ENCODE measurements around the gene CISD3.

CISD3 gene

GRCh38 chr17:38746849-38747462, 16.8 kb downstream of the CISD3 start:
- no peak for DNase-seq

GRCh38 chr17:38747463-38748148, 17.5 kb downstream of the CISD3 start:
- DNase-seq, result no peak

GRCh38 chr17:38748149-38748891, 18.2 kb downstream of the CISD3 start, which contains the start of gene PCGF2:
Gene PCGF2, minus strand, starts transcription at chr17:38748336. Its CDS starts 7,934 bp downstream, at chr17:38740402.
- peak; percentile 77 for DNase-seq

- DNase-seq, result no peak
Measured at GRCh38 chr17:38748892-38749222, 18.7 kb downstream of the CISD3 start.

GRCh38 chr17:38749223-38750043, 19.3 kb downstream of the CISD3 start:
- no peak for DNase-seq

- no peak for DNase-seq
Measured at GRCh38 chr17:38750044-38750311, 19.8 kb downstream of the CISD3 start.

- no peak for DNase-seq
Measured at GRCh38 chr17:38750312-38751121, 20.4 kb downstream of the CISD3 start.

GRCh38 chr17:38751144-38751807, 21.1 kb downstream of the CISD3 start:
- DNase-seq, result no peak

GRCh38 chr17:38751808-38752307, 21.7 kb downstream of the CISD3 start:
- peak; percentile 73 for DNase-seq

GRCh38 chr17:38752308-38753070, 22.3 kb downstream of the CISD3 start, which contains the start of gene PSMB3:
Gene PSMB3, plus strand, starts transcription at chr17:38752741. Its CDS starts 86 bp downstream, at chr17:38752827.
- DNase-seq, result peak; percentile 91

- DNase-seq, result no peak
Measured at GRCh38 chr17:38753071-38753506, 22.9 kb downstream of the CISD3 start.

GRCh38 chr17:38761612-38762011, 31.5 kb downstream of the CISD3 start:
- DNase-seq, result no peak

- no peak for DNase-seq
Measured at GRCh38 chr17:38762231-38762630, 32.1 kb downstream of the CISD3 start.

- DNase-seq, result no peak
Measured at GRCh38 chr17:38766341-38766740, 36.2 kb downstream of the CISD3 start.

- DNase-seq, result no peak
Measured at GRCh38 chr17:38768417-38768816, 38.3 kb downstream of the CISD3 start.

- DNase-seq, result no peak
Measured at GRCh38 chr17:38773258-38773657, 43.1 kb downstream of the CISD3 start.

GRCh38 chr17:38777641-38778250, 47.6 kb downstream of the CISD3 start:
- no peak for DNase-seq

- no peak for DNase-seq
Measured at GRCh38 chr17:38779965-38780752, 50.0 kb downstream of the CISD3 start.

GRCh38 chr17:38783227-38783626, 53.1 kb downstream of the CISD3 start:
- no peak for DNase-seq

Measured in NCI-H2107 (cell line).